Immature natural killer cell (primary cell): Measurements from ENCODE around the gene CALCOCO1. TPM values are rescaled to one million over a fixed set of nuclear protein-coding genes. Genes with fewer than 3 reads are reported as not detected.
A peak's percentile ranks its signal among the peaks of the same experiment; 100 is the strongest.

Experiments used
- DNase-seq, 3 donors: peaks; one replicate each; pipeline ENCODE4 v3.0.0; 2022; ENCODE audit warnings: mixed read lengths in 1 of 3
- H3K27ac Mint-ChIP-seq, 6 donors: one replicate each; pipeline ENCODE4 v1.8.0; 2020; ENCODE audit warnings: mixed read lengths in 6 of 6, mild to moderate bottlenecking in 5 of 6, inconsistent platforms in 4 of 6, moderate library complexity in 3 of 6
- H3K27me3 Mint-ChIP-seq, 3 donors: one replicate each; pipeline ENCODE4 v1.8.0; 2020 to 2021; ENCODE audit warnings: low read depth in 3 of 3, mild to moderate bottlenecking in 3 of 3, mixed read lengths in 3 of 3, moderate library complexity in 3 of 3, inconsistent platforms in 1 of 3
- H3K36me3 Mint-ChIP-seq, 3 donors: one replicate each; pipeline ENCODE4 v1.8.0; 2020; ENCODE audit warnings: mixed read lengths in 3 of 3, inconsistent platforms in 2 of 3, mild to moderate bottlenecking in 2 of 3
- H3K4me1 Mint-ChIP-seq, 2 donors: one replicate each; pipeline ENCODE4 v1.8.0; 2020; ENCODE audit warnings: inconsistent platforms in 2 of 2, mild to moderate bottlenecking in 2 of 2, mixed read lengths in 2 of 2, moderate library complexity in 1 of 2
- H3K4me3 Mint-ChIP-seq, 5 donors: one replicate each; pipeline ENCODE4 v1.8.0; 2020; ENCODE audit warnings: mild to moderate bottlenecking in 5 of 5, mixed read lengths in 5 of 5, inconsistent platforms in 3 of 5, moderate library complexity in 3 of 5
- H3K9me3 Mint-ChIP-seq, 6 donors: one replicate each; pipeline ENCODE4 v1.8.0; 2020; ENCODE audit warnings: mild to moderate bottlenecking in 6 of 6, mixed read lengths in 6 of 6, inconsistent platforms in 4 of 6, moderate library complexity in 3 of 6
- polyA plus RNA-seq, 3 donors: library from polyadenylated mRNA; unstranded; fragments of 300-500 nt; fragmentation: Illumina TruSeq; gene quantifications; one replicate each; pipeline ENCODE4 v1.2.3, GENCODE V29; 2021

The CALCOCO1 gene
- polyA plus RNA-seq, 3 donors from 2014 or later: 81.7 to 110 (median 100) TPM

DNA sequence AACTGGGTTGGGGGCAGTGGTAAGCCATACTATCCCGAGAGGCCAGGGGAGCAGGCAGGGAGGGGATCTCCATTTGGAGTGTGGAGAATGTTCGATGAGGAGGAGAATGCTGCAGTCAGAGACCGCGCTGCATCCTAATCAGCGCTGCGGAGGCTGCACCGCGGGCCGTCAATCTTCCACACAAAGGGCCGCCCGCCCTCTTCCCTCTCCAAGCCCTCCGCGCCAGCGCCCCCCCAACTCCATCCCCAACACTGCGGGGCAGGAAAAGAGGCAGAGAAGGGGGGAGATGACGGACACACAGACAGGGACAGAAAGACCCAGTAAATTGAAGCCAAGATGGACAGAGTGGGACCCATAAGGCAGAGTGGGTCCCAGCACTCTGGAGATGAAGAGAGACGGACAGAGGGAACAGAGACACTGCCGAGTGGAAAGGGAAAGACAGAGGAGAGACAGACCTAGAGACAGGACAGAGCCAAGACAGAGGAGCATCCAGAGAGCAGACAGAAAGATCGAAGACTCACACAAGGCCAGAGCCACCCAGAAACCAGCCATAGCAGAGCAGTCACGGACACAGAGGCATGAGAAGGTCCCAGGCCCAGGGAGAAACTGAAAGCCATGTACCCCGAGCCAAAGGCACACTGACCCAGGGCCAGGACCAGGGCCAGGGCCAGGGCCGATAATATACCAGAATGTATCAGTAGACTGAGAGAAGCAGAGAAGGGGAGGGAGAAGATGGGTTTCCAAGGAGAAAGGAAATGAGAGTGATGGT, 21.0 kb upstream of the CALCOCO1 start:
- Mint-ChIP-seq H3K27me3 (peaks cover 12 to 24% (median 17%) of the 10 kb centered on the region in 3 donors), H3K9me3 (no peaks in the 10 kb centered on the region), H3K36me3 (no peaks in the 10 kb centered on the region), H3K27ac (no peak overlapping the region), H3K4me3 (no peak overlapping the region), H3K4me1 (peaks cover 14 to 26% of the 10 kb centered on the region in 2 donors)
- DNase-seq: no peak

DNA sequence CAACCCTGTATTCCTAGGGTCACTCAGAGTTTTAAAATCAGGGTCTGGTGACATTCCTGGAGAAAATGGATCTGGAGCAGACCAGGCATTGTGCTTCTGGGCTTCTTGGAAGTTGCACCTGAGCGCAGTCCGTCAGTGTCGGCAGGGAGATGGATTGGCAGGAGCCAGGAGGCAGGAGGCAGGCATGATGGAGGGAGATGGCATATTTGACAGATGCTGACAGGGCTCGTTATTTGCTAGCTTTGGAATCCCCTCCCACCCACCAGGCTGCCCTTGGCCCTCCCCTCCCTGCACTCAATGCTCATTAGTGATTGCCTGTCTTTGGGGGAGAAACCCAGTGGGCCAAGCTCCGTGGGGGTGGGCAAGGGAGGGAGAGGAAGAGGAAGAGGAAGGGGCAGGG, 19.8 kb upstream of the CALCOCO1 start:
- DNase-seq: no peak
- Mint-ChIP-seq H3K27me3 (peaks cover 13 to 24% (median 24%) of the 10 kb centered on the region in 3 donors), H3K27ac (peak overlapping the region in 1 of 6 donors; percentile 68), H3K9me3 (no peaks in the 10 kb centered on the region), H3K36me3 (no peaks in the 10 kb centered on the region), H3K4me1 (peaks cover 14 to 27% of the 10 kb centered on the region in 2 donors), H3K4me3 (peak overlapping the region in 3 of 5 donors; percentile 26 to 61 (median 38))

DNA sequence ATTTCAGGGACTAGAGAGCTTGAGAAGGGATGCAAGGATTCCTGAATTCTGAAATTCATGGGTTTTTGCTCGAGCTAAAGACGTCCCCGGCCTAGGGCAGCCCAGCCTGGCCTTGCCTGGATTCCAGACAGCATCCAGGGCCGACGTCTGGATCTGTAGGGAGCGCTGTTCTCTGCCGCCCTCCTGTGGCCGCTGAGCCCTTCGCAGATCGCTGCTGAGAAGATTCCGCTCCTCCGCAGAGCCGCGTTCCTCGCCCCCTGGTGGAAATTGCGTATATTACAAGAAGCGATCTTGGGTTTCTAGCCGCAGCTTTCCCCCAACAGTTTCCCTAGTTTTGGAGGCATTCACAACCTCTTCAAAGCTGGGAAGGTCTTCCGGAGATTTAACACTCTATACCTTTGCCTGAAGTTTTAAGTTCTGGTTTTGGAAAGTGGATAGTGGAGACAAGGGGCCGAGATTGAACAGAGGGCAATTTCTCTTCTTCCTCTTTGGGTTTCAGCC, 19.4 kb upstream of the CALCOCO1 start:
- DNase-seq: peak; percentile 84 to 86 (median 85)
- Mint-ChIP-seq H3K36me3 (no peaks in the 10 kb centered on the region), H3K4me3 (peak overlapping the region in 2 of 5 donors; percentile 36 to 61), H3K4me1 (peaks cover 12 to 27% of the 10 kb centered on the region in 2 donors), H3K27me3 (peaks cover 13 to 24% (median 23%) of the 10 kb centered on the region in 3 donors), H3K9me3 (no peaks in the 10 kb centered on the region), H3K27ac (peak overlapping the region in 1 of 6 donors; percentile 68)

DNA sequence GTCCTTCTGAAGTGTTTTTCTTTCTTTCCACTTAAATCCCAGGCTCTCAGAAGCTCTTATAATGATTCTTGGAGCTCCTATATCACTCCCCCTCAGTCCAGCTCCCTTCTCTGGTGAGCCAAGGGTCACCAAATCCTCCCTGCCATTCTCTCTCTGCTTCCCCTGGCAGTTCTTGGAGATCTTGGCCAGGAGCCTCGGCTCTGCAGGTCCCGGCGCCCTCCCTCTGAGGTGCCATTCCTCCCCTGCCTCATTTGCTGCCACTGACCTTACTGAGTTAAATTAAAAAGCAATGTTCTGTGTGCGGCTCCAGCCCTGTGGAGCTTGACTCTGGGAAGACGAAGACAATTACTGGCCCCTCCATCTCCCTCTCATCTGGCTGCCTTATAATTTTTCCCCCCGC, 17.5 kb upstream of the CALCOCO1 start:
- Mint-ChIP-seq H3K27me3 (peaks cover 13 to 21% (median 19%) of the 10 kb centered on the region in 3 donors), H3K9me3 (no peaks in the 10 kb centered on the region), H3K4me3 (no peak overlapping the region), H3K36me3 (no peaks in the 10 kb centered on the region), H3K27ac (no peak overlapping the region), H3K4me1 (peaks cover 13 to 27% of the 10 kb centered on the region in 2 donors)
- no peak for DNase-seq

DNA sequence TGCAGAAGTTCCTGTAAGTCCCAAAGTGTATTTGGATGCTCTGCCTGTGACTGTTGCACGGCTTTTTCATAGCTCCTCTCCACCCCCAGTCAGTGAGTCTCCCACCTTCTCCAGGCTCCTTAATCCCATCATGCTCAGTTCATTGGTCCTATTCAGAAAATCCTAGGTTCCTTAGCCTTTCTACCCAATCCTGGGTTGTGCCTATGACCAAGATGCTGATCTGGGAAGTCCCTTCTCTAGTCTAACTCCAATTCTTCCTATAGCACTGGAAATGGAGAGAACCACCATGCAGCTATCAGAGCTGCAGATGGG, 16.8 kb upstream of the CALCOCO1 start:
- Mint-ChIP-seq H3K27me3 (peaks cover 15 to 24% (median 22%) of the 10 kb centered on the region in 3 donors), H3K4me1 (peaks cover 19 to 33% of the 10 kb centered on the region in 2 donors), H3K4me3 (no peak overlapping the region), H3K9me3 (no peaks in the 10 kb centered on the region), H3K27ac (no peak overlapping the region), H3K36me3 (no peaks in the 10 kb centered on the region)
- DNase-seq: no peak

DNA sequence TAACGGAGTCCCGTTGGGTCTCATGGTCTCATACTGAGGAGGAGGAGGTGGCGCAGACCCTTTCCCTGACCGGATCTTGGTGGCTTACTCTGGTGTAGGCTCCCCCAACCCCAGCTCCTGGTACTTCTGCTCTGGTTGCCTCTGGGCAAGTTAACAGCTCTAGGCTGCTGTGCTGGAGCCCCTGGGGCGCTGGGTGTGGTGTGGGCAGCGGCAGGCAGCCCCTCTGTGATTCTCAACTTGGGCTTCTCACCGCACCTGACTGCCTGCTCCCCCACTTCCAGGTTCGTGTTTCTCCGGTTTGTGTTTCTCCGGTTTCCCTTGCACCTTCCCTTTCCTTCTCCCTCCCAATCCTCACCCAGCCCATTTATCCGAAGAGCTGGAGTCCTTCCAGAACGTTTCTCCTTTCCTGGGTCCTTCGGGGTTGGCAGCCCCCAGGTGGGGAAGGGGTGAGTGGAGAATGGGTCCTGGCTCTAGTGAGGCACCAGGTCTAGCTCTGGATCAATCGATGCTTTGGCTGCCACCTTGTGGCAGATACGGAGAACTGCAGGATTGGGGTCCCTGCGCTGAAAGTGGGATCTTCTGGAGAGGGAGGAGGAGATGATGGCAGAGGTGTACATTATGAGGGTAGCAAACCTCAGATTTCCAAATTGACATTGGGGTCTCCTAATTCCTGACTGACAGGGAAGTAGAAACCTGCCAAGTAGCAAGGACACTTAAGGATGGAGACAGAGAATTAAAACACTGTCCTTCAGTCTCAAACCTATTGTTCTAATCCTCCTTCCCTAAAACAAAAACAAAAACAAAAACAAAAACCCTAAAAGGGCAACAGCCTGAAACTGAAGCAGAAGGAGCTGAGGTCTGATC, 16.2 kb upstream of the CALCOCO1 start:
- Mint-ChIP-seq H3K9me3 (no peaks in the 10 kb centered on the region), H3K4me1 (peaks cover 24 to 39% of the 10 kb centered on the region in 2 donors), H3K36me3 (no peaks in the 10 kb centered on the region), H3K27ac (no peak overlapping the region), H3K4me3 (peak overlapping the region; percentile 33 to 80 (median 48)), H3K27me3 (peaks cover 18 to 28% (median 25%) of the 10 kb centered on the region in 3 donors)
- DNase-seq: peak; percentile 63 to 67 (median 65)

DNA sequence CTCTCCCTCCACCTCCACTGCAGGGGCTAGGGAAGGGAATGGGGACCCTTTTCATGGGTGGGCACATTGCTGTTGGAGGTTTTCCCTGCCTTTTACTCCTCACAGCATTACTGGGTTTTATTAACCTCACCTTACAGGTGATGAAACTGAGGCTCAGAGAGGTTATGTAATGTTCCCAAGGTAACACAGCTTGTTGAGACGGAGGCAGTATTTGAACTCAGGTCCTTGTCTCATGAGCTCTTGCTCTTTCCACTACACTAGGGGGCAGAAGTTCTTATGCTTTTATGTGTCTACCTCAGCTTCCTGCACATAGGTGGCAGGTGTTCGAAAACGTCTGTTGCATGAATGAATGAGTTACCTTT, 12.9 kb upstream of the CALCOCO1 start:
- H3K27me3 Mint-ChIP-seq: peaks cover 21 to 38% (median 25%) of the 10 kb centered on the region in 3 donors
- H3K4me1 Mint-ChIP-seq: peaks cover 23 to 25% of the 10 kb centered on the region in 2 donors
- H3K9me3 Mint-ChIP-seq: no peaks in the 10 kb centered on the region
- peaks cover 0 to 4% (median 0%) of the 10 kb centered on the region in 3 donors for H3K36me3 Mint-ChIP-seq
- no peak overlapping the region for H3K27ac Mint-ChIP-seq
- DNase-seq: no peak
- H3K4me3 Mint-ChIP-seq: no peak overlapping the region

DNA sequence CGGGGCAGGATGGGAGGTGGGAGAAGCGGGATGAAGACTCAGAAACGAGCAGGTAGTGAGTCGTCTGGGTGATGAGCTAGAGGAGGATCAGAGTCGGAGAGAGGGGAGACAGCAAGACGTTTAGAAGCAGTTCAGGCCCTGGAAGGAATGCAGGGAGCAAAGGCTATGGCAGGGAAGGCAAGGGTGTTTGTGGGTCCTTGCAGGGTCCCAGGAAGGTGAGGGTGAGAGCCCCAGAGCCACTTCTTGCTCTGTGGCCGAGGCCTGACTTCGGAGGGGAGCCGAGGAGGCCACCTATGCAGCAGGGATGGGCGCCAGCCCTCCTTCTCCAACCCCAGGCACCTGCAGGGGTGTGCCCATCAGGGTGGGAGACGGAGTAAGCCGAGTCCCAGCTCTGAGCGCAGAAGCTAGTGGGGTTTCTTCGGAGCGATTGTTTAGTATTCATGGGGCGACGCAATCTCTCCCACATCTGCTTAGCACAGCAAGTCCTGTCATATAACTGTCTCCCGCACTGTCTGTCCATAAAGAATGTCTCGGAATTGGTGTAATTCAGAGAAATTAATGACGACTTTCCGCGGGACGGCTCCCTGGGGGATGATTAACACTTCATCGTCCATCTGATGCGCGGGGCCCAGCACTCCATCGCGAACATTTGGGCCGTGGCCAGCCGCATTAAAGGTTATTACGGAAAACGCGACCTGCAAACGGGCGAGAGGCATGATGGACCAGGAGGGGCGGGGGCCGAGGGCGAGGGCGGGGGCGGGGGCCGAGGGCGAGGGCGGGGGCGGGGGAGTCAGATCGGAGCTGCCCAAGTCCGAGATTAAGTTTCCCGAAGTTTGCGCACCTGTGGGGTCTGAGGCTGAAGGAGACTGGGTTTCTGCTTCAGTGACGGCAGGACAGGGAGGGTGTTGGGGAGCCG, 12.2 kb upstream of the CALCOCO1 start:
- Mint-ChIP-seq H3K36me3 (peaks cover 0 to 4% (median 0%) of the 10 kb centered on the region in 3 donors), H3K9me3 (no peaks in the 10 kb centered on the region), H3K4me3 (peak overlapping the region in 4 of 5 donors; percentile 53 to 70 (median 66)), H3K27me3 (peaks cover 23 to 41% (median 23%) of the 10 kb centered on the region in 3 donors), H3K27ac (no peak overlapping the region), H3K4me1 (peaks cover 23 to 25% of the 10 kb centered on the region in 2 donors)
- no peak for DNase-seq

DNA sequence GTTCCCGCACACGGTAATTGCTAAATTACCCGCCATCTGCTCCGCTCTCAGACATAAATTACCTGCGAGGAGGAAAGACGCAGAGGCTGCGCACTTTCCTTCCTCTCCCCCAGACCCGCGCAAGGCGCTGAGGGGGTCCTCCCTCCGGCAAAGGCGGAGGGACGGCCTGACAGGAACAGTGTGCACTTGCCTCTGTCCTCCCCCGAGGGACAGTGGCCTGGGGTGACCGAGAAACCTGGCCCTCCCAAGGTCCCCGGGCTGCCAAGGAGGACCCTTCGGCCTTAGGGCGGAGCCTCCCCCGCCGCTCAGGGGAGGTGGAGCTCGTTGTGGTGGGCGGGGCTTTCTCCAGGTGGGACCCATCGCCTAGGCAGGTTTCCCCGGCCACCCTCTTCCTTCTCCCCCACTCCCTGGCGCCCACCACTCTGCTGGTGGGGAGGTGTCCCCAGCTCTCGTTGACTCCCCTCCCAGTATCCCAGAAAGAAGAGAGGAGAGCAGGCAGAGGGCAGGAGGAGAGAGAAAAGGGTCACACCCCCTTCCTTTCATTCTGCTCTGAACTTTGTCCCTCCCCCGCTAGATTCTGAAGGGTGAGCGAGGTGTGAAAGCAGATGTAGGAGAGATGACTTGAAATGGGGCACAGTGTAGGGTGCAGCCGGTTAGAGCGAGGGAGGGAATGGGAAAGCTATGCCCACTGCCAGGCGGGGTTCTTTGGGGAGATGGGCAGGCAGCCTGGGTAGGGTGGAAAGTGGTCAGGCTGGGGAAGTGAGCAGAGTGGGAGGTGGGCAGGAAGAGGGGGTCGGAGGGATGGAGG, 11.4 kb upstream of the CALCOCO1 start:
- no peak for DNase-seq

DNA sequence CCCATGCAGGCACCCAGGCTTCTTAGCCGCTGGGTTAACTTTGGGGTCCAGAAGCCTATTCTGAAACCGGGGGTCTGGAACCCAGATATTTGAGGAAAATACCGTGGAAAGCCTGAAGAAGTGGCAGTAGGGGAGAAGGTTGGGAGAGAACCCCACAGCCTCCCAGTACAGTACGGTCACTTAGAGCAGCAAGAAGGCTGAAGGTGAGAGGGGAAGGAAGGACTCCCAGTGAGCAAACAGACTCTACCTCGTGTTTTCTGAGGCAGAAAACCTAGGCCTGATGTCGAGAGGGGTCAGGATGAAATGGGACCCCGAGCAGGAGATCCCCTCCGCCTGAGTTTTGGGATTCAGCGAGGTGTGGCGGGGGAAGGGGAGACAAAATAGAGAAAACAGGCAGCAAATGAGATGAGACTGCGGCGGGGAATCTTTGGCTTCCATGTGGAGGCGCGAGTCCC, 10.7 kb upstream of the CALCOCO1 start:
- DNase-seq: no peak
- H3K27ac Mint-ChIP-seq: no peak overlapping the region
- peaks cover 19 to 42% (median 23%) of the 10 kb centered on the region in 3 donors for H3K27me3 Mint-ChIP-seq

More for the DNA sequence above, 11.4 kb upstream of the CALCOCO1 start:
- peaks cover 0 to 4% (median 0%) of the 10 kb centered on the region in 3 donors for H3K36me3 Mint-ChIP-seq
- H3K4me3 Mint-ChIP-seq: peak overlapping the region; percentile 11 to 70 (median 65)
- H3K4me1 Mint-ChIP-seq: peaks cover 23 to 24% of the 10 kb centered on the region in 2 donors
- H3K27me3 Mint-ChIP-seq: peaks cover 22 to 44% (median 25%) of the 10 kb centered on the region in 3 donors
- H3K9me3 Mint-ChIP-seq: no peaks in the 10 kb centered on the region
- H3K27ac Mint-ChIP-seq: no peak overlapping the region

DNA sequence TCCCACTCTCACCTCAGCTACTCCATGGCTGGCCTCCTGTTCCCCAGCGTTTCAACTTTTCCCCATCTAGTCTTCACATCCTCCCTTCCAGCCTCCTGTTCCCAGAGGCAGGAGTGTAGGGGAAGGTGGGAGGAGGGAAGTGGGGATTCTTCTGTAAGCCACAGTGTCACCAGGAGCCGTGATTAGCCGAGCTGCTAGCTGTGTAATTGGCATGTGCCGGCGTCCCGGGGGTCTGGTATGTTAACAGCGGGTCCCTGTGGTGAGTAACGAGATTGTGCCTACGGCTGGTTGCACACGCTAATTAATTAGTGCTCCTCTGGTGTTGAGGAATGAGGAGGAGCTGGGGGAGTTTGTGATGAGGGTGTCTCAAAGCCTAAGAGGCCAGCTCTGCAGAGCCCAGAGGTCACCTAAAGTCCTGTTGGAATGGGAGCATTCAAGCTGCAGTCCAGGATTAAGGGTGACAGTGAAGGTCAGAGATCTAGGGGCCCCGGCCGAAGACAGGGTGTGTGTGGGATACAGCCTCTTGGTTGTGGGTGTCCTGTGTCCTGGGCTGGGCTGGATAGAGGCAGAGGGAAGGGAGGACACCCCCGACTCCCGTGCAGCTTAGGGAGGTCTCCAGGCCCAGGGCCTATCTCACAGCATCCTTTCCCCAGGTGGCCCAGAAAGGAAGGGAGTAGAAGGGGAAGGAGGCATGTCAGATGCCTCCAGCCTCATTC, 10.0 kb upstream of the CALCOCO1 start:
- H3K4me3 Mint-ChIP-seq: no peak overlapping the region
- no peak overlapping the region for H3K27ac Mint-ChIP-seq
- H3K27me3 Mint-ChIP-seq: peaks cover 22 to 36% (median 23%) of the 10 kb centered on the region in 3 donors
- no peak for DNase-seq
- H3K4me1 Mint-ChIP-seq: peaks cover 19 to 20% of the 10 kb centered on the region in 2 donors
- H3K9me3 Mint-ChIP-seq: no peaks in the 10 kb centered on the region
- peaks cover 0 to 4% (median 0%) of the 10 kb centered on the region in 3 donors for H3K36me3 Mint-ChIP-seq

More for the DNA sequence above, 10.7 kb upstream of the CALCOCO1 start:
- no peaks in the 10 kb centered on the region for H3K9me3 Mint-ChIP-seq
- H3K4me1 Mint-ChIP-seq: peaks cover 19 to 20% of the 10 kb centered on the region in 2 donors
- peaks cover 0 to 4% (median 0%) of the 10 kb centered on the region in 3 donors for H3K36me3 Mint-ChIP-seq
- H3K4me3 Mint-ChIP-seq: peak overlapping the region; percentile 11 to 65 (median 60)

DNA sequence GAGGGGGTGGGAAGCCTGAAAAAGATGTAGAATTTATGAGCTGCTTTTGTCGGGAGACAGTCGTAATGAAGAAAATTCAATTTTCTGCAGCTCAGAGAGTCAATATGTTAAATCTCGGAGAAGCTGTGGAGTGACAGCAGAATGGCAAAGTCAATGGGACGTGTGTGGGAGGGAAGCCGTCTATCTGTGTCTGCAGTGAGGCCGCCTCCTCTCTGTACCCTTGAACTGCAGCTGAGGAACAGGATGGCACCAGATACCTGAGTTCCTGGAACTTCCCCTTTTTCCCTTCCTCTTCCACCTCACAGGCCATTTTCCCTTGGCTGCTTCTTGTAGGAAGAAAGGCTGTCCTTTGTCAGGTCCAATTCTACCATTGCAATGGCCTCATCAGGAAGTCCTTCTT, 9.3 kb upstream of the CALCOCO1 start:
- no peak overlapping the region for H3K4me3 Mint-ChIP-seq
- H3K36me3 Mint-ChIP-seq: peaks cover 0 to 4% (median 0%) of the 10 kb centered on the region in 3 donors
- peaks cover 19 to 20% of the 10 kb centered on the region in 2 donors for H3K4me1 Mint-ChIP-seq
- H3K27me3 Mint-ChIP-seq: peaks cover 22 to 37% (median 23%) of the 10 kb centered on the region in 3 donors
- no peak overlapping the region for H3K27ac Mint-ChIP-seq
- DNase-seq: no peak
- H3K9me3 Mint-ChIP-seq: no peaks in the 10 kb centered on the region
